B cell (primary cell): ENCODE data around the gene HOMER2. TPM values are rescaled to one million over a fixed set of nuclear protein-coding genes. Genes with fewer than 3 reads are reported as not detected.
A peak's percentile ranks its signal among the peaks of the same experiment; 100 is the strongest.

Experiments used
- ATAC-seq: fragments of 200-7000 bp; cut with Tn5 transposase; one replicate; pipeline ENCODE4 v1.10.0; 2021; ENCODE audit warnings: low read depth, mild to moderate bottlenecking, moderate number of reproducible peaks, moderate library complexity
- CTCF ChIA-PET: fragments of 350-600 bp; sonication (Branson Sonifier 250); formaldehyde crosslinking; loops from one replicate; lab custom pipeline; 2021; ENCODE audit warnings: antibody characterized with exemption, inconsistent platforms; lab: Charles Lee
- POLR2A ChIA-PET: fragments of 350-600 bp; sonication (Branson Sonifier 250); formaldehyde crosslinking; loops from one replicate; lab custom pipeline; 2021; ENCODE audit warnings: antibody characterized with exemption; lab: Charles Lee
- DNase-seq: peaks from one replicate; pipeline ENCODE4 v3.0.0; 2013
- H2AFZ ChIP-seq: 2 replicates; pipeline ENCODE4 v1.6.1; 2012; ENCODE audit warnings: mild to moderate bottlenecking, low read depth, low read length; ENCODE audit not compliant: insufficient read depth, poor library complexity, severe bottlenecking
- H3K27ac ChIP-seq, 2 donors: 1 replicate in 1 of 2; 2 replicates in 1 of 2; pipeline ENCODE4 v1.5.1; 2012 to 2013; ENCODE audit warnings: low read length in 2 of 2, mild to moderate bottlenecking in 2 of 2, moderate library complexity in 1 of 2
- H3K27me3 ChIP-seq, 4 experiments: fragments of 200-600 bp in 1 of 4; sonication (generic) in 1 of 4; replicated peaks in 1 of 4; 1 replicate in 2 of 4; 2 replicates in 2 of 4; pipeline versions ENCODE4 v1.6.1 to v1.7.0; 2013 to 2016; ENCODE audit warnings: low read length in 3 of 4, mild to moderate bottlenecking in 2 of 4, mixed read lengths in 1 of 4, moderate library complexity in 1 of 4; ENCODE audit not compliant: insufficient read depth in 4 of 4, control insufficient read depth in 3 of 4; ENCODE audit errors: control extremely low read depth in 1 of 4
- H3K36me3 ChIP-seq, 2 experiments: replicated peaks in 1 of 2; 1 replicate in 1 of 2; 2 replicates in 1 of 2; pipeline versions ENCODE4 v1.6.1 to v1.7.1; 2013; ENCODE audit warnings: low read length in 1 of 2; ENCODE audit not compliant: insufficient read depth in 2 of 2, control insufficient read depth in 1 of 2; ENCODE audit errors: control extremely low read depth in 1 of 2, extremely low read depth in 1 of 2
- H3K4me1 ChIP-seq, 2 donors: fragments of 200-600 bp in 1 of 2; sonication (generic) in 1 of 2; 1 replicate in 1 of 2; 2 replicates in 1 of 2; pipeline versions ENCODE4 v1.5.1 to v1.6.1; 2013 to 2017; ENCODE audit warnings: low read length in 2 of 2; ENCODE audit not compliant: control insufficient read depth in 2 of 2, insufficient read depth in 2 of 2
- H3K4me2 ChIP-seq: replicated peaks from 2 replicates; pipeline ENCODE3; 2012; ENCODE audit warnings: mild to moderate bottlenecking, low read depth, low read length; ENCODE audit not compliant: poor library complexity, severe bottlenecking
- H3K4me3 ChIP-seq, 5 experiments: fragments of 200-600 bp in 1 of 5; sonication (generic) in 1 of 5; 1 replicate in 3 of 5; 2 replicates in 2 of 5; pipeline versions ENCODE4 v1.5.1 to v1.7.0; 2011 to 2016; ENCODE audit warnings: low read length in 4 of 5, mild to moderate bottlenecking in 4 of 5, low read depth in 2 of 5, control low read depth in 1 of 5, moderate library complexity in 1 of 5; ENCODE audit not compliant: insufficient read depth in 1 of 5; ENCODE audit errors: control extremely low read depth in 1 of 5, extremely low read depth in 1 of 5
- H3K79me2 ChIP-seq: fragments of 200-600 bp; sonication (generic); one replicate; pipeline ENCODE4 v1.6.0; 2016; ENCODE audit warnings: low read length; ENCODE audit not compliant: control insufficient read depth, insufficient read depth
- H3K9ac ChIP-seq: fragments of 200-600 bp; sonication (generic); 2 replicates; pipeline ENCODE4 v1.6.1; 2017; ENCODE audit warnings: mild to moderate bottlenecking, low read length, moderate library complexity
- H3K9me3 ChIP-seq, 3 donors: one replicate each; pipeline versions ENCODE4 v1.6.1 to v1.7.1; 2013; ENCODE audit warnings: low read length in 2 of 3; ENCODE audit not compliant: control insufficient read depth in 2 of 3, insufficient read depth in 1 of 3; ENCODE audit errors: control extremely low read depth in 1 of 3
- H4K20me1 ChIP-seq: 2 replicates; pipeline ENCODE4 v1.6.0; 2012; ENCODE audit warnings: mild to moderate bottlenecking, low read length; ENCODE audit not compliant: insufficient read depth, control insufficient read depth, poor library complexity, severe bottlenecking
- H3K27ac Mint-ChIP-seq: one replicate; pipeline ENCODE4 v1.8.0; 2021; ENCODE audit warnings: mixed read lengths
- H3K27me3 Mint-ChIP-seq: one replicate; pipeline ENCODE4 v1.8.0; 2021; ENCODE audit warnings: mixed read lengths
- H3K4me1 Mint-ChIP-seq: one replicate; pipeline ENCODE4 v1.8.0; 2021; ENCODE audit warnings: mixed read lengths
- H3K4me3 Mint-ChIP-seq: one replicate; pipeline ENCODE4 v1.8.0; 2021; ENCODE audit warnings: mixed read lengths
- H3K9me3 Mint-ChIP-seq: one replicate; pipeline ENCODE4 v1.8.0; 2022; ENCODE audit warnings: mixed read lengths; ENCODE audit not compliant: insufficient read depth
- CTCF ChIP-seq: fragments of 200-600 bp; IDR thresholded peaks from one replicate; pipeline ENCODE4 v1.8.0; 2022; ENCODE audit warnings: antibody characterized with exemption, mild to moderate bottlenecking
- EZH2 ChIP-seq: IDR thresholded peaks from 2 replicates; pipeline ENCODE4 v1.6.1; 2012; ENCODE audit warnings: borderline replicate concordance, low read depth, mild to moderate bottlenecking, moderate library complexity, low read length; ENCODE audit not compliant: insufficient read depth, poor library complexity, severe bottlenecking
- WGBS: methylation state at CpG from one replicate; pipeline ENCODE4 v1.1.5; 2013; ENCODE audit warnings: missing lambda C conversion rate; ENCODE audit not compliant: insufficient coverage; 5-methylcytosine and 5-hydroxymethylcytosine counted together
- intact Hi-C: fragments of 100-400 bp; cut with micrococcal nuclease; formaldehyde crosslinking; loops from one replicate; pipeline ENCODE4 v1.10.0; 2022
- polyA plus RNA-seq: library from polyadenylated mRNA; depleted of rRNA; stranded (reverse); fragments of >200 nt; gene quantifications from 2 replicates; pipeline ENCODE4 v1.2.3, GENCODE V29; 2012
- total RNA-seq, 2 donors: library from RNA; stranded (reverse); fragments of 120-200 nt in 1 of 2; gene quantifications; 1 replicate in 1 of 2; 2 replicates in 1 of 2; pipeline versions ENCODE4 v1.2.3 to v1.2.4, GENCODE V29; 2013 to 2022

HOMER2 gene
- total and polyA plus RNA-seq, 2 donors (not counting 1 experiment from before 2014, with no cell fraction given) = 5.7 to 19.5 TPM

GRCh38 chr15:82846621-82847020, 105.9 kb downstream of the HOMER2 start:
- H3K4me3 ChIP-seq = no peak overlapping the region
- no peaks in the 10 kb centered on the region for H3K36me3 ChIP-seq
- no peaks in the 10 kb centered on the region for H3K27me3 ChIP-seq
- no peaks in the 10 kb centered on the region for H4K20me1 ChIP-seq
- no peaks in the 10 kb centered on the region for H3K79me2 ChIP-seq
- no peak overlapping the region for H3K4me2 ChIP-seq
- TF ChIP-seq CTCF (no peak), EZH2 (no peak)
- intact Hi-C loops = no loop called here
- Mint-ChIP-seq H3K27ac (peak overlapping the region; percentile 38), H3K9me3 (no peaks in the 10 kb centered on the region), H3K27me3 (no peaks in the 10 kb centered on the region), H3K4me3 (no peak overlapping the region), H3K4me1 (peaks cover 39% of the 10 kb centered on the region)
- ChIA-PET POLR2A (interaction anchor here (0.7 kb wide), 1 partner anchor 10 kb away, joined by 3 read pairs; no protein-coding TSS in a partner anchor), CTCF (interaction anchor here (1.0 kb wide), 1 partner anchor 154 kb away, joined by 5 read pairs; no protein-coding TSS in a partner anchor)
- WGBS = 100% methylated on average over 1 of the region's 4 CpGs
- no peak overlapping the region for H3K9ac ChIP-seq
- ATAC-seq (no peak), DNase-seq (no peak)
- no peak overlapping the region for H3K27ac ChIP-seq
- no peaks in the 10 kb centered on the region for H3K9me3 ChIP-seq
- peaks cover 16 to 24% of the 10 kb centered on the region in 2 donors for H3K4me1 ChIP-seq
- no peak overlapping the region for H2AFZ ChIP-seq

- WGBS = 61% methylated on average over 5 of the region's 7 CpGs
- POLR2A ChIA-PET = interaction anchor here (1.7 kb wide), 1 partner anchor 165 kb away, joined by 5 read pairs; the partner anchor contains the start of gene C15orf40
- TF ChIP-seq CTCF (no peak), EZH2 (no peak)
- H3K27me3 Mint-ChIP-seq = no peaks in the 10 kb centered on the region
- H3K36me3 ChIP-seq = no peaks in the 10 kb centered on the region
- no peaks in the 10 kb centered on the region for H3K27me3 ChIP-seq
- no peak for DNase-seq
- CTCF ChIA-PET = interaction anchor here (1.4 to 1.6 kb wide), 5 partner anchors 13 to 166 kb away, joined by 3 to 9 read pairs (median 5); partner anchors contain the start of genes C15orf40 and RAMAC
- H3K4me1 Mint-ChIP-seq = peaks cover 39% of the 10 kb centered on the region
- intact Hi-C loops = loop anchor here (2.0 kb wide), 3 partner anchors 141 to 305 kb away; partner anchors contain the start of genes BTBD1, RAMAC and RPS17
- peak overlapping the region; percentile 58 for H2AFZ ChIP-seq
- no peak overlapping the region for H3K9ac ChIP-seq
- H3K4me3 ChIP-seq = no peak overlapping the region
- peak overlapping the region; percentile 88 for H3K4me3 Mint-ChIP-seq
- no peaks in the 10 kb centered on the region for H3K79me2 ChIP-seq
- peak overlapping the region; percentile 97 for H3K27ac Mint-ChIP-seq
- H4K20me1 ChIP-seq = no peaks in the 10 kb centered on the region
- ATAC-seq = no peak
- peak overlapping the region in 1 of 2 donors; percentile 79 for H3K27ac ChIP-seq
- peak overlapping the region; percentile 76 for H3K4me2 ChIP-seq
- no peaks in the 10 kb centered on the region for H3K9me3 Mint-ChIP-seq
- peaks cover 16 to 24% of the 10 kb centered on the region in 2 donors for H3K4me1 ChIP-seq
- H3K9me3 ChIP-seq = no peaks in the 10 kb centered on the region
These were observed 106.8 kb downstream of the HOMER2 start for GRCh38 chr15:82845686-82846085.
